HEK293 (cell line): ENCODE results near the gene LONRF2.
A peak's percentile ranks its signal among the peaks of the same experiment; 100 is the strongest.

Experiments used
- CTCF ChIA-PET: fragments of 350-600 bp; formaldehyde crosslinking; extraction: SDS; loops from one replicate; lab custom pipeline; 2021; ENCODE audit warnings: antibody characterized with exemption; lab: Yijun Ruan, JAX
- POLR2A ChIA-PET: fragments of 300-600 bp; formaldehyde crosslinking; extraction: SDS; loops from one replicate; lab custom pipeline; 2020; ENCODE audit warnings: antibody characterized with exemption, inconsistent platforms; lab: Yijun Ruan, JAX
- H3K27ac ChIP-seq: fragments of 200-500 bp; sonication (Bioruptor generic); 2 replicates; pipeline ENCODE4 v1.5.1; 2014; ENCODE audit warnings: low read depth, low read length, control low read depth, inconsistent platforms; ENCODE audit errors: extremely low read depth
- H3K36me3 ChIP-seq, 2 experiments: fragments of 200-500 bp in 1 of 2; sonication (Bioruptor generic) in 1 of 2; 1 replicate in 1 of 2; 2 replicates in 1 of 2; pipeline ENCODE4 v1.5.1; 2014 to 2017; ENCODE audit warnings: inconsistent platforms in 2 of 2, low read length in 2 of 2; ENCODE audit not compliant: control insufficient read depth in 2 of 2, insufficient read depth in 1 of 2
- H3K4me1 ChIP-seq: fragments of 200-500 bp; sonication (Bioruptor generic); 2 replicates; pipeline ENCODE4 v1.5.1; 2014; ENCODE audit warnings: mild to moderate bottlenecking, low read length, inconsistent platforms; ENCODE audit not compliant: control insufficient read depth, insufficient read depth
- H3K4me3 ChIP-seq: 2 replicates; pipeline ENCODE4 v1.5.1; 2011; ENCODE audit warnings: low read depth, mild to moderate bottlenecking, control low read depth, low read length, moderate library complexity
- H3K9me3 ChIP-seq: fragments of 200-500 bp; sonication (Bioruptor generic); 2 replicates; pipeline ENCODE4 v1.5.1; 2014; ENCODE audit warnings: low read depth, low read length, inconsistent platforms; ENCODE audit not compliant: control insufficient read depth, insufficient read depth
- FEZF1 ChIP-seq: fragments of 450-650 bp; formaldehyde crosslinking; IDR thresholded peaks from 2 replicates; pipeline ENCODE4 v1.5.1; 2016; ENCODE audit warnings: missing biosample characterization, missing genetic modification characterization
- HOXA7 ChIP-seq: sonication (generic); formaldehyde crosslinking; IDR thresholded peaks from 2 replicates; pipeline ENCODE4 v1.8.1; 2022; ENCODE audit warnings: missing genetic modification reagents, borderline replicate concordance
- HOXC10 ChIP-seq: sonication (generic); formaldehyde crosslinking; IDR thresholded peaks from 2 replicates; pipeline ENCODE4 v1.8.1; 2023; ENCODE audit warnings: mild to moderate bottlenecking, missing genetic modification reagents
- REPIN1 ChIP-seq: fragments of 450-650 bp; formaldehyde crosslinking; IDR thresholded peaks from 2 replicates; pipeline ENCODE4 v1.5.1; 2017; ENCODE audit warnings: missing biosample characterization, missing genetic modification characterization, low read depth
- SCRT2 ChIP-seq: fragments of 450-650 bp; formaldehyde crosslinking; IDR thresholded peaks from 2 replicates; pipeline ENCODE4 v1.5.1; 2016; ENCODE audit warnings: missing biosample characterization, missing genetic modification characterization
- YY2 ChIP-seq: fragments of 450-650 bp; formaldehyde crosslinking; IDR thresholded peaks from 2 replicates; pipeline ENCODE4 v1.5.1; 2016; ENCODE audit warnings: missing biosample characterization, missing genetic modification characterization
- ZFP41 ChIP-seq: fragments of 450-650 bp; formaldehyde crosslinking; IDR thresholded peaks from 2 replicates; pipeline ENCODE4 v1.5.1; 2016; ENCODE audit warnings: missing biosample characterization, missing genetic modification characterization, borderline replicate concordance
- ZNF132 ChIP-seq: fragments of 450-650 bp; formaldehyde crosslinking; IDR thresholded peaks from 2 replicates; pipeline ENCODE4 v1.5.1; 2017; ENCODE audit warnings: missing biosample characterization, missing genetic modification characterization, borderline replicate concordance
- ZNF366 ChIP-seq: fragments of 450-650 bp; formaldehyde crosslinking; conservative IDR thresholded peaks from 2 replicates; pipeline ENCODE4 v1.5.1; 2016; ENCODE audit warnings: missing biosample characterization, missing genetic modification characterization
- ZNF514 ChIP-seq: fragments of 450-650 bp; formaldehyde crosslinking; IDR thresholded peaks from 2 replicates; pipeline ENCODE4 v1.5.1; 2016; ENCODE audit warnings: missing biosample characterization, missing genetic modification characterization
- ZNF530 ChIP-seq: fragments of 450-650 bp; formaldehyde crosslinking; IDR thresholded peaks from 2 replicates; pipeline ENCODE4 v1.5.1; 2016; ENCODE audit warnings: low read depth, missing biosample characterization, missing genetic modification characterization
- ZSCAN23 ChIP-seq: fragments of 450-650 bp; formaldehyde crosslinking; IDR thresholded peaks from 2 replicates; pipeline ENCODE4 v1.5.1; 2016; ENCODE audit warnings: missing biosample characterization, missing genetic modification characterization
- TF ChIP-seq, protein P1 (sequence below): fragments of 450-650 bp; formaldehyde crosslinking; IDR thresholded peaks from 2 replicates; pipeline ENCODE4 v1.5.1; 2016; ENCODE audit warnings: missing biosample characterization, missing genetic modification characterization
- TF ChIP-seq, protein P2 (sequence below): fragments of 450-650 bp; formaldehyde crosslinking; IDR thresholded peaks from 2 replicates; pipeline ENCODE4 v1.5.1; 2017; ENCODE audit warnings: missing biosample characterization, missing genetic modification characterization
- TF ChIP-seq, protein P3 (sequence below): fragments of 450-650 bp; formaldehyde crosslinking; IDR thresholded peaks from 2 replicates; pipeline ENCODE4 v1.5.1; 2016; ENCODE audit warnings: missing biosample characterization, missing genetic modification characterization
- TF ChIP-seq, protein P4 (sequence below): fragments of 450-650 bp; formaldehyde crosslinking; IDR thresholded peaks from 2 replicates; pipeline ENCODE4 v1.5.1; 2016; ENCODE audit warnings: missing biosample characterization, missing genetic modification characterization, low read depth

LONRF2 gene

DNA sequence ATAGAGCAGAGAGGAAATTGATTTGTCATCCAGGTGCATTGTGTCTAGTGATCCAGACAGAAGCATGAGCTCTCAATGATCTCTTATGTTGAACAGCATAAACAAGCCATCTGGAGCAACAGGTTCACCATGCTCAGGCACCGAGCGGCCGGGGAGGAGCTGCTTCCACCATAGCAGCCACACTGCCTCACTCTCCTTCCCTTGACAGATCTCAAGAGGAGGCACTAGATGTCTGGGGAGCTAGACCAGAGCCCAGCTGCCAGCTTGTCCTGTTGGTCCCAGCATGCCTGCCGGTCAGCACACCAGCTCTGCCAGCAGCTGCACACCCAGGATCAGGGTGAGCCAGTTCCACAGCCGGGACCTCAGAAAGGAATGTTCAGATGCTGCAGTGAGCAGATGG is 17.5 kb upstream of the LONRF2 start:
- no peaks in the 10 kb centered on the region for H3K4me1 ChIP-seq
- TF ChIP-seq REPIN1 (tag by site-specific recombination) = no peak
- TF ChIP-seq SCRT2 (tag by site-specific recombination) = 0 out of 2 replicates have a peak, but pooled peaks have one; percentile 38
- H3K9me3 ChIP-seq = no peaks in the 10 kb centered on the region
- ChIA-PET POLR2A (no interaction called here), CTCF (no interaction called here)
- no peak overlapping the region for H3K27ac ChIP-seq
- H3K36me3 ChIP-seq = no peaks in the 10 kb centered on the region
- H3K4me3 ChIP-seq = no peak overlapping the region

DNA sequence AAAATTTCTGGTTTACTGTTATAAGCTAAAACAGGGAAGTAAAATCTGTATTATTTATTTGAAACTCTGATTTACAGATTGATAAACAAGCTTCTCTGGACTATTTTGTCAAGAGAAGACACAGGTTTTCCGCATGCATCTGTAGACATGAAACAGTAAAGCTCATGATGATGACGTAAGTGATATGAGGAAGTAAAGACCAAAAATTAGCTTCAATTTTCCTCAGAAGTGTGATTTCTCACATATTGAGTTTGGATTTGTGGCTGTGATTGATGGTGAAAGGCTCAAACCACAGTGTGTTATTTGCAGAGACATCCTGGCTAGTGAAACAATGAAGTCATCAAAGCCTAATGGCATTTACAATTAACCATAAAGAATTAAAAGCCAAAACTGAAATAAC is 12.6 kb upstream of the LONRF2 start:
- H3K36me3 ChIP-seq = no peaks in the 10 kb centered on the region
- H3K27ac ChIP-seq = no peak overlapping the region
- no peak for TF ChIP-seq HOXA7 (CRISPR knock-in tag)
- TF ChIP-seq, protein P1, sequence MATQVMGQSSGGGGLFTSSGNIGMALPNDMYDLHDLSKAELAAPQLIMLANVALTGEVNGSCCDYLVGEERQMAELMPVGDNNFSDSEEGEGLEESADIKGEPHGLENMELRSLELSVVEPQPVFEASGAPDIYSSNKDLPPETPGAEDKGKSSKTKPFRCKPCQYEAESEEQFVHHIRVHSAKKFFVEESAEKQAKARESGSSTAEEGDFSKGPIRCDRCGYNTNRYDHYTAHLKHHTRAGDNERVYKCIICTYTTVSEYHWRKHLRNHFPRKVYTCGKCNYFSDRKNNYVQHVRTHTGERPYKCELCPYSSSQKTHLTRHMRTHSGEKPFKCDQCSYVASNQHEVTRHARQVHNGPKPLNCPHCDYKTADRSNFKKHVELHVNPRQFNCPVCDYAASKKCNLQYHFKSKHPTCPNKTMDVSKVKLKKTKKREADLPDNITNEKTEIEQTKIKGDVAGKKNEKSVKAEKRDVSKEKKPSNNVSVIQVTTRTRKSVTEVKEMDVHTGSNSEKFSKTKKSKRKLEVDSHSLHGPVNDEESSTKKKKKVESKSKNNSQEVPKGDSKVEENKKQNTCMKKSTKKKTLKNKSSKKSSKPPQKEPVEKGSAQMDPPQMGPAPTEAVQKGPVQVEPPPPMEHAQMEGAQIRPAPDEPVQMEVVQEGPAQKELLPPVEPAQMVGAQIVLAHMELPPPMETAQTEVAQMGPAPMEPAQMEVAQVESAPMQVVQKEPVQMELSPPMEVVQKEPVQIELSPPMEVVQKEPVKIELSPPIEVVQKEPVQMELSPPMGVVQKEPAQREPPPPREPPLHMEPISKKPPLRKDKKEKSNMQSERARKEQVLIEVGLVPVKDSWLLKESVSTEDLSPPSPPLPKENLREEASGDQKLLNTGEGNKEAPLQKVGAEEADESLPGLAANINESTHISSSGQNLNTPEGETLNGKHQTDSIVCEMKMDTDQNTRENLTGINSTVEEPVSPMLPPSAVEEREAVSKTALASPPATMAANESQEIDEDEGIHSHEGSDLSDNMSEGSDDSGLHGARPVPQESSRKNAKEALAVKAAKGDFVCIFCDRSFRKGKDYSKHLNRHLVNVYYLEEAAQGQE = no peak
- TF ChIP-seq, protein P2, sequence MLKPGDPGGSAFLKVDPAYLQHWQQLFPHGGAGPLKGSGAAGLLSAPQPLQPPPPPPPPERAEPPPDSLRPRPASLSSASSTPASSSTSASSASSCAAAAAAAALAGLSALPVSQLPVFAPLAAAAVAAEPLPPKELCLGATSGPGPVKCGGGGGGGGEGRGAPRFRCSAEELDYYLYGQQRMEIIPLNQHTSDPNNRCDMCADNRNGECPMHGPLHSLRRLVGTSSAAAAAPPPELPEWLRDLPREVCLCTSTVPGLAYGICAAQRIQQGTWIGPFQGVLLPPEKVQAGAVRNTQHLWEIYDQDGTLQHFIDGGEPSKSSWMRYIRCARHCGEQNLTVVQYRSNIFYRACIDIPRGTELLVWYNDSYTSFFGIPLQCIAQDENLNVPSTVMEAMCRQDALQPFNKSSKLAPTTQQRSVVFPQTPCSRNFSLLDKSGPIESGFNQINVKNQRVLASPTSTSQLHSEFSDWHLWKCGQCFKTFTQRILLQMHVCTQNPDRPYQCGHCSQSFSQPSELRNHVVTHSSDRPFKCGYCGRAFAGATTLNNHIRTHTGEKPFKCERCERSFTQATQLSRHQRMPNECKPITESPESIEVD (tag by site-specific recombination) = no peak
- TF ChIP-seq ZNF366 (tag by site-specific recombination) = no peak
- no peak for TF ChIP-seq ZNF132
- TF ChIP-seq, protein P3, sequence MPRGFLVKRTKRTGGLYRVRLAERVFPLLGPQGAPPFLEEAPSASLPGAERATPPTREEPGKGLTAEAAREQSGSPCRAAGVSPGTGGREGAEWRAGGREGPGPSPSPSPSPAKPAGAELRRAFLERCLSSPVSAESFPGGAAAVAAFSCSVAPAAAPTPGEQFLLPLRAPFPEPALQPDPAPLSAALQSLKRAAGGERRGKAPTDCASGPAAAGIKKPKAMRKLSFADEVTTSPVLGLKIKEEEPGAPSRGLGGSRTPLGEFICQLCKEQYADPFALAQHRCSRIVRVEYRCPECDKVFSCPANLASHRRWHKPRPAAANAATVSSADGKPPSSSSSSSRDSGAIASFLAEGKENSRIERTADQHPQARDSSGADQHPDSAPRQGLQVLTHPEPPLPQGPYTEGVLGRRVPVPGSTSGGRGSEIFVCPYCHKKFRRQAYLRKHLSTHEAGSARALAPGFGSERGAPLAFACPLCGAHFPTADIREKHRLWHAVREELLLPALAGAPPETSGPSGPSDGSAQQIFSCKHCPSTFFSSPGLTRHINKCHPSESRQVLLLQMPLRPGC (tag by site-specific recombination) = no peak
- no peak for TF ChIP-seq HOXC10 (CRISPR knock-in tag)
- no peak for TF ChIP-seq ZSCAN23 (tag by site-specific recombination)
- TF ChIP-seq, all 188 proteins: peak for 0
- Histone ChIP-seq H3K4me3 (no peak overlapping the region), H3K4me1 (no peaks in the 10 kb centered on the region), H3K9me3 (no peaks in the 10 kb centered on the region)
- ChIA-PET CTCF (interaction anchor here (2.3 kb wide), 1 partner anchor 72 kb away, joined by 11 read pairs; no protein-coding TSS in a partner anchor), POLR2A (no interaction called here)

DNA sequence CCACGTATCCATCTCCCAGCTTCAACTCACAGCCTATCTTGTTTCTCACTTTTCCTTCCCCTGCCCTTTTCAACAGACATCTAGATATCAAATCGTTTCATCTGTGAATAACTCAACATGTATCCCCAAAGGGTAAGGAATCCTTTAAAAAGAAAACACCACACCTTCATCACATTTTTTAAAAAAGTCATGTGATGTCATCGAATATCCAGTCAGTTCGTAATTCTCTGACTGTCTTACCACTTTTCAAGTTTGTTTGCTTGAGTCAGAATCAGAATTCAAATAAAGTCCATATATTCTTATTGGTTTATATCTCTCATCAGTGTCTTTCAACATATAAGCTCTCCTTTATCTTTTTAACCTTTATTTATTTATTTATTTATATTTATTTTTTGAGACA is 5.4 kb upstream of the LONRF2 start:
- Histone ChIP-seq H3K36me3 (no peaks in the 10 kb centered on the region), H3K4me3 (no peak overlapping the region), H3K9me3 (no peaks in the 10 kb centered on the region), H3K4me1 (peaks cover 3% of the 10 kb centered on the region; the same call in 1 of the 2 replicates), H3K27ac (no peak overlapping the region)
- ChIA-PET POLR2A (no interaction called here), CTCF (interaction anchor here (1.5 kb wide), 1 partner anchor 53 kb away, joined by 3 read pairs; no protein-coding TSS in a partner anchor)
- TF ChIP-seq ZNF514 (tag by site-specific recombination) = no peak
- TF ChIP-seq YY2 (tag by site-specific recombination) = no peak
- no peak for TF ChIP-seq ZFP41 (tag by site-specific recombination)
- TF ChIP-seq FEZF1 = no peak
- TF ChIP-seq, protein P4, sequence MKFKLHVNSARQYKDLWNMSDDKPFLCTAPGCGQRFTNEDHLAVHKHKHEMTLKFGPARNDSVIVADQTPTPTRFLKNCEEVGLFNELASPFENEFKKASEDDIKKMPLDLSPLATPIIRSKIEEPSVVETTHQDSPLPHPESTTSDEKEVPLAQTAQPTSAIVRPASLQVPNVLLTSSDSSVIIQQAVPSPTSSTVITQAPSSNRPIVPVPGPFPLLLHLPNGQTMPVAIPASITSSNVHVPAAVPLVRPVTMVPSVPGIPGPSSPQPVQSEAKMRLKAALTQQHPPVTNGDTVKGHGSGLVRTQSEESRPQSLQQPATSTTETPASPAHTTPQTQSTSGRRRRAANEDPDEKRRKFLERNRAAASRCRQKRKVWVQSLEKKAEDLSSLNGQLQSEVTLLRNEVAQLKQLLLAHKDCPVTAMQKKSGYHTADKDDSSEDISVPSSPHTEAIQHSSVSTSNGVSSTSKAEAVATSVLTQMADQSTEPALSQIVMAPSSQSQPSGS (tag by site-specific recombination) = no peak
- TF ChIP-seq ZNF530 (tag by site-specific recombination) = no peak
